ENCODE measurements around the gene XAB2.

- TF ChIP-seq POLR2A (IDR thresholded peaks at IDR 0.05; ENCODE audit: low read length): no peak
- no peak for TF ChIP-seq GATA1 (IDR thresholded peaks at IDR 0.05; ENCODE audit: low read depth, low read length)
Measured at GRCh38 chr19:7603919-7604318, 25.4 kb downstream of the XAB2 start.

All from erythroblast (primary cell).